ENCODE data around the gene HMBS.

The HMBS gene

GRCh38 chr11:119114351-119114750 lies 29.7 kb downstream of the HMBS start:
- H3K4me3 ChIP-seq (ENCODE audit: low read depth, low read length): no peak overlapping the region
- no peaks in the 10 kb centered on the region for H3K9me3 ChIP-seq (ENCODE audit: control insufficient read depth, insufficient read depth, low read depth, low read length)
- ChIA-PET POLR2A (interaction anchor here (0.7 kb wide), 1 partner anchor 302 kb away, joined by 3 read pairs; no protein-coding TSS in a partner anchor), CTCF (no interaction called here)
- no peak overlapping the region for H3K27ac ChIP-seq (ENCODE audit: extremely low read depth, low read depth, low read length)
- TF ChIP-seq ZNF2 (tag by site-specific recombination; IDR thresholded peaks at IDR 0.05) (no peak), PRDM1 (tag by site-specific recombination; IDR thresholded peaks at IDR 0.05) (no peak), SETDB1 (IDR thresholded peaks at IDR 0.05; ENCODE audit: insufficient read length, low read length) (no peak)
- H3K4me1 ChIP-seq (ENCODE audit: control insufficient read depth, insufficient read depth, low read length): no peaks in the 10 kb centered on the region
- peaks cover 0 to 76% of the 10 kb centered on the region in 2 experiments; a peak in 1 of 3 replicates for H3K36me3 ChIP-seq (ENCODE audit: control insufficient read depth in 2 of 2, insufficient read depth in 1 of 2, low read length in 2 of 2)

- ChIA-PET POLR2A (interaction anchor here (0.5 to 0.8 kb wide), 2 partner anchors 24 to 30 kb away, joined by 3 to 5 read pairs; no protein-coding TSS in a partner anchor), CTCF (interaction anchor here (0.6 kb wide), 2 partner anchors 20 to 38 kb away, joined by 4 read pairs; no protein-coding TSS in a partner anchor)
Observed at GRCh38 chr11:119115484-119116234, 31.0 kb downstream of the HMBS start.

GRCh38 chr11:119116235-119116594 lies 31.5 kb downstream of the HMBS start:
- Histone ChIP-seq H3K27ac (ENCODE audit: extremely low read depth, low read depth, low read length) (no peak overlapping the region), H3K9me3 (ENCODE audit: control insufficient read depth, insufficient read depth, low read depth, low read length) (no peaks in the 10 kb centered on the region), H3K4me1 (ENCODE audit: control insufficient read depth, insufficient read depth, low read length) (no peaks in the 10 kb centered on the region), H3K36me3 (ENCODE audit: control insufficient read depth in 2 of 2, insufficient read depth in 1 of 2, low read length in 2 of 2) (peaks cover 0 to 59% of the 10 kb centered on the region in 2 experiments; a peak in 1 of 3 replicates), H3K4me3 (ENCODE audit: low read depth, low read length) (no peak overlapping the region)
- ChIA-PET POLR2A (interaction anchor here (0.8 kb wide), 1 partner anchor 25 kb away, joined by 5 read pairs; no protein-coding TSS in a partner anchor), CTCF (interaction anchor here (0.6 kb wide), 2 partner anchors 20 to 38 kb away, joined by 4 read pairs; no protein-coding TSS in a partner anchor)
- TF ChIP-seq ZNF701 (tag by site-specific recombination; IDR thresholded peaks at IDR 0.05) (no peak), ZNF768 (tag by site-specific recombination; IDR thresholded peaks at IDR 0.05) (no peak), KLF9 (tag by site-specific recombination; IDR thresholded peaks at IDR 0.05; ENCODE audit: low read depth) (no peak), ZNF488 (tag by site-specific recombination; IDR thresholded peaks at IDR 0.05) (no peak), ZIC2 (tag by site-specific recombination; IDR thresholded peaks at IDR 0.05) (no peak), YY1 (tag by site-specific recombination; IDR thresholded peaks at IDR 0.05) (no peak), ZNF426 (tag by site-specific recombination; IDR thresholded peaks at IDR 0.05) (no peak), ZNF529 (tag by site-specific recombination; IDR thresholded peaks at IDR 0.05; ENCODE audit: insufficient replicate concordance) (no peak), ZNF19 (tag by site-specific recombination; IDR thresholded peaks at IDR 0.05; ENCODE audit: low read depth) (no peak), ZNF76 (tag by site-specific recombination; IDR thresholded peaks at IDR 0.05; ENCODE audit: borderline replicate concordance, low read depth) (no peak), ZNF132 (tag by site-specific recombination; IDR thresholded peaks at IDR 0.05; ENCODE audit: borderline replicate concordance) (no peak), ZNF266 (tag by site-specific recombination; IDR thresholded peaks at IDR 0.05; ENCODE audit: low read depth) (no peak), ZNF354C (tag by site-specific recombination; IDR thresholded peaks at IDR 0.05; ENCODE audit: borderline replicate concordance, low read depth) (no peak)

More at GRCh38 chr11:119115484-119116234, 31.0 kb downstream of the HMBS start:
- no peaks in the 10 kb centered on the region for H3K4me1 ChIP-seq (ENCODE audit: control insufficient read depth, insufficient read depth, low read length)
- no peak overlapping the region for H3K27ac ChIP-seq (ENCODE audit: extremely low read depth, low read depth, low read length)
- no peaks in the 10 kb centered on the region for H3K9me3 ChIP-seq (ENCODE audit: control insufficient read depth, insufficient read depth, low read depth, low read length)
- H3K4me3 ChIP-seq (ENCODE audit: low read depth, low read length): no peak overlapping the region
- H3K36me3 ChIP-seq (ENCODE audit: control insufficient read depth in 2 of 2, insufficient read depth in 1 of 2, low read length in 2 of 2): peaks cover 0 to 64% of the 10 kb centered on the region in 2 experiments; a peak in 1 of 3 replicates
- TF ChIP-seq ZNF311 (tag by site-specific recombination; IDR thresholded peaks at IDR 0.05; ENCODE audit: borderline replicate concordance): no peak
- TF ChIP-seq SP3 (tag by site-specific recombination; IDR thresholded peaks at IDR 0.05): no peak
- no peak for TF ChIP-seq ZBTB11 (tag by site-specific recombination; conservative IDR thresholded peaks at IDR 0.05; ENCODE audit: low read depth)
- no peak for TF ChIP-seq ZBTB6 (tag by site-specific recombination; IDR thresholded peaks at IDR 0.05)
- no peak for TF ChIP-seq RBAK (tag by site-specific recombination; IDR thresholded peaks at IDR 0.05)
- no peak for TF ChIP-seq SCRT1 (tag by site-specific recombination; IDR thresholded peaks at IDR 0.05; ENCODE audit: borderline replicate concordance)
- TF ChIP-seq PRDM1 (tag by site-specific recombination; IDR thresholded peaks at IDR 0.05): no peak
- TF ChIP-seq ZNF155 (tag by site-specific recombination; IDR thresholded peaks at IDR 0.05): no peak
- no peak for TF ChIP-seq ZNF561 (tag by site-specific recombination; IDR thresholded peaks at IDR 0.05; ENCODE audit: borderline replicate concordance)
- TF ChIP-seq ZNF658 (tag by site-specific recombination; IDR thresholded peaks at IDR 0.05): no peak
- TF ChIP-seq ZNF24 (tag by site-specific recombination; IDR thresholded peaks at IDR 0.05): no peak

Measured in HEK293 (cell line).